Liver (tissue), 9 donors: ENCODE measurements around the gene RNLS. TPM values are rescaled to one million over a fixed set of nuclear protein-coding genes. Genes with fewer than 3 reads are reported as not detected.

Experiments
- DNase-seq: peaks from one replicate; pipeline ENCODE4 v3.0.0-alpha.2; 2017; ENCODE audit warnings: low spot score
- H3K27ac ChIP-seq, 2 donors: one replicate each; pipeline ENCODE4 v1.7.0; 2013; ENCODE audit warnings: inconsistent platforms in 2 of 2, low read length in 2 of 2, control low read depth in 1 of 2, low read depth in 1 of 2, mild to moderate bottlenecking in 1 of 2
- H3K27me3 ChIP-seq, 4 donors: one replicate each; pipeline versions ENCODE4 v1.6.1 to v1.7.0; 2013; ENCODE audit warnings: low read length in 3 of 4, inconsistent platforms in 1 of 4, mild to moderate bottlenecking in 1 of 4, moderate library complexity in 1 of 4; ENCODE audit not compliant: control insufficient read depth in 4 of 4, insufficient read depth in 4 of 4
- H3K36me3 ChIP-seq, 4 donors: one replicate each; pipeline versions ENCODE4 v1.6.1 to v1.7.0; 2013; ENCODE audit warnings: low read length in 3 of 4, mild to moderate bottlenecking in 3 of 4, low read depth in 1 of 4, moderate library complexity in 1 of 4; ENCODE audit not compliant: control insufficient read depth in 4 of 4, insufficient read depth in 3 of 4
- H3K4me1 ChIP-seq, 4 donors: one replicate each; pipeline versions ENCODE4 v1.6.1 to v1.7.0; 2013; ENCODE audit warnings: low read length in 3 of 4, mild to moderate bottlenecking in 3 of 4, moderate library complexity in 1 of 4; ENCODE audit not compliant: control insufficient read depth in 4 of 4, insufficient read depth in 4 of 4
- H3K4me3 ChIP-seq, 3 donors: one replicate each; pipeline versions ENCODE4 v1.6.1 to v1.7.0; 2013; ENCODE audit warnings: low read length in 3 of 3, control low read depth in 1 of 3, low read depth in 1 of 3, mild to moderate bottlenecking in 1 of 3
- H3K9ac ChIP-seq, 2 donors: one replicate each; pipeline ENCODE4 v1.7.0; 2013; ENCODE audit warnings: low read length in 2 of 2, mild to moderate bottlenecking in 2 of 2, moderate library complexity in 2 of 2, control low read depth in 1 of 2, low read depth in 1 of 2
- H3K9me3 ChIP-seq, 4 donors: one replicate each; pipeline versions ENCODE4 v1.6.1 to v1.7.0; 2013; ENCODE audit warnings: low read length in 3 of 4; ENCODE audit not compliant: control insufficient read depth in 4 of 4
- EGR1 ChIP-seq, 2 donors: IDR thresholded peaks; 2 replicates each; pipeline ENCODE4 v1.6.1; 2016 to 2018; ENCODE audit warnings: antibody characterized with exemption in 2 of 2, low read depth in 2 of 2
- FOXA1 ChIP-seq: IDR thresholded peaks from 2 replicates; pipeline ENCODE4 v1.6.1; 2016; ENCODE audit warnings: antibody characterized with exemption
- FOXA2 ChIP-seq: IDR thresholded peaks from 2 replicates; pipeline ENCODE4 v1.6.1; 2016; ENCODE audit warnings: antibody characterized with exemption
- GABPA ChIP-seq, 2 donors: IDR thresholded peaks in 1 of 2; conservative IDR thresholded peaks in 1 of 2; 2 replicates each; pipeline ENCODE4 v1.6.1; 2016; ENCODE audit warnings: antibody characterized with exemption in 2 of 2, mild to moderate bottlenecking in 1 of 2, moderate library complexity in 1 of 2
- HNF4A ChIP-seq, 2 donors: conservative IDR thresholded peaks; 2 replicates each; pipeline ENCODE4 v1.6.1; 2016; ENCODE audit warnings: antibody characterized with exemption in 2 of 2, mild to moderate bottlenecking in 2 of 2
- HNF4G ChIP-seq: IDR thresholded peaks from 2 replicates; pipeline ENCODE4 v1.6.1; 2016; ENCODE audit warnings: antibody characterized with exemption
- JUND ChIP-seq, 2 donors: IDR thresholded peaks; 2 replicates each; pipeline ENCODE4 v1.6.1; 2016; ENCODE audit warnings: antibody characterized with exemption in 2 of 2
- NR2F2 ChIP-seq: IDR thresholded peaks from 2 replicates; pipeline ENCODE4 v1.6.1; 2016; ENCODE audit warnings: antibody characterized with exemption
- RAD21 ChIP-seq, 2 donors: IDR thresholded peaks; 2 replicates each; pipeline ENCODE4 v1.6.1; 2016; ENCODE audit warnings: antibody characterized with exemption in 2 of 2, mild to moderate bottlenecking in 2 of 2
- RXRA ChIP-seq, 2 donors: IDR thresholded peaks; 2 replicates each; pipeline ENCODE4 v1.6.1; 2017 to 2018; ENCODE audit warnings: antibody characterized with exemption in 2 of 2, mild to moderate bottlenecking in 1 of 2
- SP1 ChIP-seq: IDR thresholded peaks from 2 replicates; pipeline ENCODE4 v1.6.1; 2018; ENCODE audit warnings: antibody characterized with exemption, mild to moderate bottlenecking
- TAF1 ChIP-seq: conservative IDR thresholded peaks from 2 replicates; pipeline ENCODE4 v1.6.1; 2016; ENCODE audit warnings: antibody characterized with exemption, mild to moderate bottlenecking
- YY1 ChIP-seq: IDR thresholded peaks from 2 replicates; pipeline ENCODE4 v1.6.1; 2016; ENCODE audit warnings: antibody characterized with exemption, mild to moderate bottlenecking
- WGBS: extraction: QIAGEN DNeasy Blood & Tissue Kit; methylation state at CpG from one replicate; pipeline ENCODE4 v1.1.7; 2013; 5-methylcytosine and 5-hydroxymethylcytosine counted together
- polyA plus RNA-seq, 2 donors: library from polyadenylated mRNA; stranded (reverse) in 1 of 2; unstranded in 1 of 2; fragments of 200-250 nt in 1 of 2; fragments of >200 nt in 1 of 2; fragmentation: Nextera tagmentation in 1 of 2; extraction: Ambion mirVana in 1 of 2; gene quantifications; one replicate each; pipeline versions ENCODE4 v1.2.1 to v1.2.3, GENCODE V29; 2013 to 2015
- total RNA-seq, 2 donors: library from RNA; depleted of rRNA; stranded (reverse); fragments of >200 nt; gene quantifications; one replicate each; pipeline ENCODE4 v1.2.3, GENCODE V29; 2014
- TF ChIP-seq, protein P1 (sequence below): IDR thresholded peaks from 2 replicates; pipeline ENCODE4 v1.6.1; 2016; ENCODE audit warnings: antibody characterized with exemption
- TF ChIP-seq, protein P2 (sequence below): IDR thresholded peaks from 2 replicates; pipeline ENCODE4 v1.6.1; 2016; ENCODE audit warnings: antibody characterized with exemption, mild to moderate bottlenecking
- TF ChIP-seq, protein P3 (sequence below): fragments of 150-350 bp; IDR thresholded peaks from 2 replicates; pipeline ENCODE4 v1.5.1; 2017; ENCODE audit warnings: improper control_type of control experiment, low read depth, low read length; ENCODE audit not compliant: missing input control
- TF ChIP-seq, protein P4 (sequence below): IDR thresholded peaks from 2 replicates; pipeline ENCODE4 v1.6.1; 2016; ENCODE audit warnings: antibody characterized with exemption
- donor health status: healthy.
- donor health status: healthy.
- donor health status: healthy.
- donor health status: healthy.
- donor health status: healthy.

Gene RNLS
- total and polyA plus RNA-seq, 4 donors: 4.1 to 12.4 (median 7.5) TPM

DNA sequence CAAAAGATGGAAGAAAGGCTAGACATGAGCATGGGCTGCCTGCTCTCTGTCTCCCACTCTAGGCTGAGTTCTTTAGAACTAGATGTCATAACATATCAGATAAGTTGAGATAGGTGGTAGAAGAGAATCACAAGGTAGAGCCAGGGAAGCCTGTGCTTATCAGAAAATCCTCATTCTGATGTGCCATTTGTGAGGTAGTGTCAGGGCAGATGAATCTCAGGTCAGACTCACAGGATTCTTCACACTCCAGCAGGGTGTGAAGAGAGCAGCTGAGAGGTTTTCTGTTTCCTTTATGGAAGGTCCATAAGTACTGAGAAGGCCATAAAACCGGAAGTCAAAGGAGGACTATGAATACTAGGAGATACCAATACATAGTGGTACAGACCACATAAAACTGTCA, 132.9 kb downstream of the RNLS start:
- Histone ChIP-seq H3K27ac (no peak overlapping the region), H3K27me3 (no peaks in the 10 kb centered on the region), H3K9ac (no peak overlapping the region), H3K4me3 (no peak overlapping the region), H3K9me3 (no peaks in the 10 kb centered on the region), H3K36me3 (no peaks in the 10 kb centered on the region), H3K4me1 (no peaks in the 10 kb centered on the region)
- no peak for DNase-seq
- 93% methylated on average over 1 of the region's 1 CpG for WGBS
- TF ChIP-seq RAD21 (IDR thresholded peaks at IDR 0.05) (no peak), NR2F2 (no peak), HNF4G (no peak), SP1 (no peak), YY1 (no peak), HNF4A (conservative IDR thresholded peaks at IDR 0.05) (no peak), FOXA2 (no peak), EGR1 (IDR thresholded peaks at IDR 0.05; ENCODE audit: low read depth in 2 of 2) (no peak), GABPA (IDR thresholded peaks at IDR 0.05 in 1 of 2, conservative IDR thresholded peaks at IDR 0.05 in 1 of 2) (no peak), RXRA (IDR thresholded peaks at IDR 0.05) (no peak)
- TF ChIP-seq, protein P1, sequence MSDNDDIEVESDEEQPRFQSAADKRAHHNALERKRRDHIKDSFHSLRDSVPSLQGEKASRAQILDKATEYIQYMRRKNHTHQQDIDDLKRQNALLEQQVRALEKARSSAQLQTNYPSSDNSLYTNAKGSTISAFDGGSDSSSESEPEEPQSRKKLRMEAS: no peak
- TF ChIP-seq, protein P2, sequence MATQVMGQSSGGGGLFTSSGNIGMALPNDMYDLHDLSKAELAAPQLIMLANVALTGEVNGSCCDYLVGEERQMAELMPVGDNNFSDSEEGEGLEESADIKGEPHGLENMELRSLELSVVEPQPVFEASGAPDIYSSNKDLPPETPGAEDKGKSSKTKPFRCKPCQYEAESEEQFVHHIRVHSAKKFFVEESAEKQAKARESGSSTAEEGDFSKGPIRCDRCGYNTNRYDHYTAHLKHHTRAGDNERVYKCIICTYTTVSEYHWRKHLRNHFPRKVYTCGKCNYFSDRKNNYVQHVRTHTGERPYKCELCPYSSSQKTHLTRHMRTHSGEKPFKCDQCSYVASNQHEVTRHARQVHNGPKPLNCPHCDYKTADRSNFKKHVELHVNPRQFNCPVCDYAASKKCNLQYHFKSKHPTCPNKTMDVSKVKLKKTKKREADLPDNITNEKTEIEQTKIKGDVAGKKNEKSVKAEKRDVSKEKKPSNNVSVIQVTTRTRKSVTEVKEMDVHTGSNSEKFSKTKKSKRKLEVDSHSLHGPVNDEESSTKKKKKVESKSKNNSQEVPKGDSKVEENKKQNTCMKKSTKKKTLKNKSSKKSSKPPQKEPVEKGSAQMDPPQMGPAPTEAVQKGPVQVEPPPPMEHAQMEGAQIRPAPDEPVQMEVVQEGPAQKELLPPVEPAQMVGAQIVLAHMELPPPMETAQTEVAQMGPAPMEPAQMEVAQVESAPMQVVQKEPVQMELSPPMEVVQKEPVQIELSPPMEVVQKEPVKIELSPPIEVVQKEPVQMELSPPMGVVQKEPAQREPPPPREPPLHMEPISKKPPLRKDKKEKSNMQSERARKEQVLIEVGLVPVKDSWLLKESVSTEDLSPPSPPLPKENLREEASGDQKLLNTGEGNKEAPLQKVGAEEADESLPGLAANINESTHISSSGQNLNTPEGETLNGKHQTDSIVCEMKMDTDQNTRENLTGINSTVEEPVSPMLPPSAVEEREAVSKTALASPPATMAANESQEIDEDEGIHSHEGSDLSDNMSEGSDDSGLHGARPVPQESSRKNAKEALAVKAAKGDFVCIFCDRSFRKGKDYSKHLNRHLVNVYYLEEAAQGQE: no peak

DNA sequence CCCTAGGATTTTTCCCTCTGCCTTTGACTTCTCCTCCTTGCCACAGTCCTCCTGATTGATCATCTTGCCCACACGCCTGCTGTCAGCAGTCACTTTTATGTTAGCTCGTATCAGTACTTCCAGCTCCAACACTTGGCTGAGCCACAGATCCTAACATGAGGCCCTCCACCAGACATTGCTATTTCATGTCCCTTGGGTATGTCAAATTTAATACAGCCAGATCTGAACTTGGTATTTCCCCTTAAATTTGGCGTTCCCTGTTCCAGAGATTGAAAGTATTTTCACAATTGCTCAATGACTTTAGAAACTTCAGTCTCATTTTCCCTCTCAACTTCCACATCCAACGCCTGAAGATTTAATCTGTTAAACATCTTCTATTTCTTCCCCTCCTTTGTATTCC, 140.4 kb downstream of the RNLS start:
- no peaks in the 10 kb centered on the region for H3K27me3 ChIP-seq
- H3K36me3 ChIP-seq: no peaks in the 10 kb centered on the region
- no peak overlapping the region for H3K9ac ChIP-seq
- WGBS: 80% methylated on average over 4 of the region's 4 CpGs
- no peak for DNase-seq
- H3K4me1 ChIP-seq: no peaks in the 10 kb centered on the region
- H3K4me3 ChIP-seq: no peak overlapping the region
- no peak overlapping the region for H3K27ac ChIP-seq
- TF ChIP-seq FOXA2: no peak
- TF ChIP-seq EGR1 (IDR thresholded peaks at IDR 0.05; ENCODE audit: low read depth in 2 of 2): no peak
- no peaks in the 10 kb centered on the region for H3K9me3 ChIP-seq

DNA sequence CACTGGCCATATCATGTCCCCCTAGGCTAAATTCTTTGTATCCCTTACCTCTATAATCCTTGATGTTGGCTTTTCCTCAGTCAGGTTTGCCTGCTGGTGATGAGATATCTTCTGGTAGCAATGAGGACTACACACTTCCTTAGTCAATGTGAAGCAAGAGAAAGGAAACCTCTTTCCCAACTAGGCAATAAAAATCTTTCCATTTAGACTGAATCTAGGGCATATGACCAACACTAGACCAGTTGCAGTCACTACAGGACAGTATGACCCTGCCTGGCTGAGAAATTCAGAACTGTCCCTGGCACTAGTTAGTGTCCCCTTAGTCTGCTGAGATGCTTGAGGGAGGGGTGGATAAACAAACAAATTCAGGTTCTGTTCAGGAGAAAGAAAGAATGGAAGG, 142.6 kb downstream of the RNLS start:
- Histone ChIP-seq H3K4me3 (no peak overlapping the region), H3K9ac (no peak overlapping the region), H3K27ac (no peak overlapping the region), H3K9me3 (no peaks in the 10 kb centered on the region), H3K36me3 (no peaks in the 10 kb centered on the region), H3K4me1 (no peaks in the 10 kb centered on the region), H3K27me3 (no peaks in the 10 kb centered on the region)
- DNase-seq: no peak
- TF ChIP-seq FOXA2 (no peak), HNF4A (conservative IDR thresholded peaks at IDR 0.05) (no peak), JUND (IDR thresholded peaks at IDR 0.05) (no peak), FOXA1 (no peak), TAF1 (no peak), EGR1 (IDR thresholded peaks at IDR 0.05; ENCODE audit: low read depth in 2 of 2) (no peak), SP1 (no peak), GABPA (IDR thresholded peaks at IDR 0.05 in 1 of 2, conservative IDR thresholded peaks at IDR 0.05 in 1 of 2) (no peak), RXRA (IDR thresholded peaks at IDR 0.05) (no peak), NR2F2 (no peak), HNF4G (no peak), YY1 (no peak)
- TF ChIP-seq, protein P1: no peak
- TF ChIP-seq, protein P3, sequence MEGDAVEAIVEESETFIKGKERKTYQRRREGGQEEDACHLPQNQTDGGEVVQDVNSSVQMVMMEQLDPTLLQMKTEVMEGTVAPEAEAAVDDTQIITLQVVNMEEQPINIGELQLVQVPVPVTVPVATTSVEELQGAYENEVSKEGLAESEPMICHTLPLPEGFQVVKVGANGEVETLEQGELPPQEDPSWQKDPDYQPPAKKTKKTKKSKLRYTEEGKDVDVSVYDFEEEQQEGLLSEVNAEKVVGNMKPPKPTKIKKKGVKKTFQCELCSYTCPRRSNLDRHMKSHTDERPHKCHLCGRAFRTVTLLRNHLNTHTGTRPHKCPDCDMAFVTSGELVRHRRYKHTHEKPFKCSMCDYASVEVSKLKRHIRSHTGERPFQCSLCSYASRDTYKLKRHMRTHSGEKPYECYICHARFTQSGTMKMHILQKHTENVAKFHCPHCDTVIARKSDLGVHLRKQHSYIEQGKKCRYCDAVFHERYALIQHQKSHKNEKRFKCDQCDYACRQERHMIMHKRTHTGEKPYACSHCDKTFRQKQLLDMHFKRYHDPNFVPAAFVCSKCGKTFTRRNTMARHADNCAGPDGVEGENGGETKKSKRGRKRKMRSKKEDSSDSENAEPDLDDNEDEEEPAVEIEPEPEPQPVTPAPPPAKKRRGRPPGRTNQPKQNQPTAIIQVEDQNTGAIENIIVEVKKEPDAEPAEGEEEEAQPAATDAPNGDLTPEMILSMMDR: no peak
- TF ChIP-seq, protein P2: no peak
- TF ChIP-seq, protein P4, sequence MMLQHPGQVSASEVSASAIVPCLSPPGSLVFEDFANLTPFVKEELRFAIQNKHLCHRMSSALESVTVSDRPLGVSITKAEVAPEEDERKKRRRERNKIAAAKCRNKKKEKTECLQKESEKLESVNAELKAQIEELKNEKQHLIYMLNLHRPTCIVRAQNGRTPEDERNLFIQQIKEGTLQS: no peak
